ENCODE data around the gene SLC1A3. TPM values are rescaled to one million over a fixed set of nuclear protein-coding genes. Genes with fewer than 3 reads are reported as not detected.
"Not testable (repeated sequence)": the region's sequence is repeated elsewhere in the genome, so short reads cannot be mapped to it uniquely, and the experiment has no call there.

SLC1A3 gene
- under 1 TPM; 0.42 to 0.85 TPM for total RNA-seq

DNA sequence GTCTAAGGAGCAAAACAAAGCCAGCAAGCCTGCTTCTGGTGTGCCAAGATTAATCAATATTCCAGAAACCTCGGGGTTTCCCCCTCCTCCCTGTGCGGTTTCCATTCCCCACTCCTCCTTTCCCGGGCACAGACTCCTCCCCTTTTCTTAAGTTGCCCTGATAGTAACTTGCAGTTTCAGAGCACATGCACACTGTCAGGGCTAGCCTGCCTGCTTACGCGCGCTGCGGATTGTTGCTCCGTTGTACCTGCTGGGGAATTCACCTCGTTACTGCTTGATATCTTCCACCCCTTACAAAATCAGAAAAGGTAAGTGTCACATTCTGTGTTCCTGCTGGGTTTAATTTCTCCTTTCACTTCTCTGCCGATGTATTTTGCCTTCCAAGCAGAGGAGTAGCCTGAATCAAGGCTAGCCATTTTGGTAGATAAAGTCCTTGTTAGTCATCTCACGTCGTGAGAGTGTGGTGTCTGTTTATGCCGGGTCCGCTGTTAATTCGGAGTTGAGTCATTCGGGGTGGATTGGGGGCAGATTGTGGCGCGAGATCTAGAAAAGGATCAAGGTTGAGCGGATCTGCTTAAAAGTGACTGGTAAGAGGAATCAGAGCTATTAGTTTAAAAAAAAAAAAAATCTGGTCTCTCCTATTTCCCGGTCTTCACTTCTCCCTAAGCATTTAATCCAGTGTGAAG, at the start of gene SLC1A3:
TSS of gene SLC1A3 (plus strand) at position 179 of the 686 bp plus-strand sequence. CDS start 1,818 bp downstream, outside the sequence.
- Mint-ChIP-seq H3K36me3 (no peaks in the 10 kb centered on the region), H3K27ac (peak within 1 kb of the TSS; percentile 89), H3K9me3 (no peaks in the 10 kb centered on the region), H3K4me3 (peak within 1 kb of the TSS; percentile 82), H3K4me1 (peaks cover 21% of the 10 kb centered on the region), H3K27me3 (peaks cover 75% of the 10 kb centered on the region)
- DNase-seq, result peak; percentile 65

DNA sequence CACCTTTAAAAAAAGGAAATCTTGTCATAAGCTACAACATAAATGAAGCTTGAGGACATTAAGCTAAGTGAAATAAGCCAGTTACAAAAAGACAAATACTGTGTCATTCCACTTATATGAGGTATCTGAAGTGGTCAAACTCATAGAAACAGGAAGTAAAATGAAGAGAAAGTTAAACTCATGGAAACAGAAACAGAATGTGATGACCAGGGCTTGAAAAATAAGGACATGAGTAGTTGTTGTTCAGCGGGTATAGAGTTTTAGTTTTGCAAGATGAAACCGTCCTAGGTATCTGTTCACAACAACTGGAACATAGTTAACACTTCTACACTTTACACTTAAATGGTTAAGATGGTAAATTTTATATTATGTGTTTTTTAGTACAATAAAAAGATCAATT, 47.8 kb upstream of the SLC1A3 start:
- no peaks in the 10 kb centered on the region for H3K36me3 Mint-ChIP-seq
- H3K9me3 Mint-ChIP-seq, result peaks cover 3% of the 10 kb centered on the region
- H3K4me3 Mint-ChIP-seq, result no peak overlapping the region
- H3K4me1 Mint-ChIP-seq, result no peaks in the 10 kb centered on the region
- DNase-seq, result no peak
- H3K27me3 Mint-ChIP-seq, result no peaks in the 10 kb centered on the region
- no peak overlapping the region for H3K27ac Mint-ChIP-seq

DNA sequence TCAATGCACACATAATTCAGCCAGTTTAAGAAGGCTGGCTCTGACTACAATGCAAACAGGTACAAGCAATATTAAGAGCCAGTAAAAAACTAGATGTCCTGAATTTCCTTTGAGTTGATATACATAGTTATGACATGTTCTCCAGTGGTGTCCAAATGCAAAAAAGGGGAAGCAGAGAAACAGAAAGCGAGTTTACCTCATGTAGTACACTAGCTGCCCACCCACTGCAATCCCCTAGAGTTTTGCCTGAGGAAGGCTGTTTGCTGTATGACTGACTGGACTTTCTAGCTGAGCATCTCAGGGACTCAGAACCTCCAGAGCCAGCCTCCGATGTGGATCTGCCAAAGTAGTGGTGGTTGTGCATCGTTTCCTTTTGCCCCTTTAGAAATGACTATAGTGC, 44.8 kb upstream of the SLC1A3 start:
- no peak overlapping the region for H3K27ac Mint-ChIP-seq
- no peak for DNase-seq
- no peaks in the 10 kb centered on the region for H3K27me3 Mint-ChIP-seq
- H3K4me3 Mint-ChIP-seq, result no peak overlapping the region
- H3K9me3 Mint-ChIP-seq, result peaks cover 2% of the 10 kb centered on the region
- no peaks in the 10 kb centered on the region for H3K4me1 Mint-ChIP-seq
- no peaks in the 10 kb centered on the region for H3K36me3 Mint-ChIP-seq

- Mint-ChIP-seq H3K4me3 (no peak overlapping the region), H3K27me3 (no peaks in the 10 kb centered on the region), H3K27ac (no peak overlapping the region), H3K4me1 (no peaks in the 10 kb centered on the region), H3K9me3 (no peaks in the 10 kb centered on the region), H3K36me3 (no peaks in the 10 kb centered on the region)
- no peak for DNase-seq
Measured at GRCh38 chr5:36569491-36569890, 36.9 kb upstream of the SLC1A3 start.

- Mint-ChIP-seq H3K27me3 (no peaks in the 10 kb centered on the region), H3K9me3 (no peaks in the 10 kb centered on the region), H3K4me1 (no peaks in the 10 kb centered on the region), H3K4me3 (no peak overlapping the region), H3K27ac (no peak overlapping the region), H3K36me3 (no peaks in the 10 kb centered on the region)
- no peak for DNase-seq
Measured at GRCh38 chr5:36570301-36571095, 35.9 kb upstream of the SLC1A3 start.

DNA sequence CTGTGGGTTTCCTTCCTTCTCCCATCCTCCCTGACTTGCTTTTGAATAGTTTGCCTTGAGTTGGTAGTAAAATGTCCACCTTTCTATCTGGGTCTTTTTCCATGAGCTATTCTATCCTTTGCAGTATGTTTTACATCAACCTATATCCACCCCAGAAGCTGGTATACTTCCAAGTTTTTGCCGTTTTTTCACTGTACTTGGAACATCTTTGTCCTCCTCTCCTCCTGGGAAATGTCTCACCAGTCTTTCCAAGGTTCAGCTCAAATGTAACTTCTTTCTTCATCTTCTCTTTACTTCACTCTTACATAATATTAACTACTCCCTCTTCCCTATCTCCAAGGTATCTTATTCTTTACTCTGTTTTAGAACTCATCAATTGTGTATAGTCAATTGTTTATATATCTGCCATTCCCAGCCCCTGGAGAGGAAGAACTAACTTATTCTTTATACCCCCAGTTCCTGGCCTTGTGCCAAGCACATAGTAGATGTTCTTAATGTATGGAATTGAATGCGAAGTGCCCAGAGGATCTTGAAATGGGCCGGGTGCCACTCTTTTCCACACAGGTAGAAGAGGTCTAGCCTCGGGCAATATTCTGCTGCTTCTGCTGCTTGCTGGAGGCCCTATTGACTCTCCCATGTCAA, 34.9 kb upstream of the SLC1A3 start:
- DNase-seq, result no peak
- no peaks in the 10 kb centered on the region for H3K27me3 Mint-ChIP-seq
- no peak overlapping the region for H3K4me3 Mint-ChIP-seq
- no peaks in the 10 kb centered on the region for H3K4me1 Mint-ChIP-seq
- no peaks in the 10 kb centered on the region for H3K9me3 Mint-ChIP-seq
- no peak overlapping the region for H3K27ac Mint-ChIP-seq
- H3K36me3 Mint-ChIP-seq, result no peaks in the 10 kb centered on the region

DNA sequence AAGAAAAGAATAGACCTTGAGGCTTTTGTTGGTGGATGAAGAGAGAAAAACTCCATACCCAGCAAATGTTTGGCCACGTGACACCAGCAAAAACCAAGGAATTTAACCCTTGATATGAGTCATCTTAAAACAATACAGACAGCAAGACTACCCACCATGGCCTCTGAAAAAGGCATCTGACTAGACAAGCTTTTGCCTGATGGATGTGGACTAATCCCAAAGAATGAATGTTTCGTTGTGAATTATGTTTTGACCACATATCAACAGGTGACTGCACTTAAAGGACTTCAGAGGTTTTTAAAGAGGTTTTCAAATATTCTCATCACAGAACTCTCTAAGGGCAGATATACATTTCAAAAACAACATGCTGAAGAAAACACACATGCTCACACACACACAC, 33.0 kb upstream of the SLC1A3 start:
- Mint-ChIP-seq H3K27ac (no peak overlapping the region), H3K36me3 (no peaks in the 10 kb centered on the region), H3K27me3 (peaks cover 4% of the 10 kb centered on the region), H3K4me3 (no peak overlapping the region), H3K9me3 (no peaks in the 10 kb centered on the region), H3K4me1 (no peaks in the 10 kb centered on the region)
- no peak for DNase-seq

DNA sequence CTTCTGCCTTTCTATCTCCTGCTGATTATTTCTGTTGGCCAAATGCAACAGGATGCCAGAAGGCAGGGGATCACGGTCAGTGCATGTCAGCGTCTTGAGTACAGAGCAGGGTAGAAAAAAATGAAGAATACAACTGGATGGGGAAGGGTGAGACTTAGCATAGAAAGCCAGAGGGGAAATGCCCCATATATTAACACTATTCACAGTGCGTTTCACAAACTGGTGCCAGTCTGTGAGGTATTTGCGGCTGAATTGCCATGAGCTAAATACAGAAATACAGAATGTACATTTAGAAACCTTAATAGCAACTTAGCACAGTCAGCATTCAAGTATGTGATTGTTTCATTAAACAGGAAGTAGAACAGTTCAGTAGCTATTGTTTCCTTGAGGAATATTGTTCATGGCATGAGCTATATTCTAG, 31.0 kb upstream of the SLC1A3 start:
- Mint-ChIP-seq H3K27ac (no peak overlapping the region), H3K9me3 (no peaks in the 10 kb centered on the region)

GRCh38 chr5:36576721-36577120, 29.7 kb upstream of the SLC1A3 start:
- Mint-ChIP-seq H3K36me3 (no peaks in the 10 kb centered on the region), H3K4me1 (no peaks in the 10 kb centered on the region), H3K27ac (no peak overlapping the region), H3K4me3 (no peak overlapping the region), H3K9me3 (no peaks in the 10 kb centered on the region), H3K27me3 (peaks cover 15% of the 10 kb centered on the region)
- DNase-seq, result no peak

More for the DNA sequence above, 31.0 kb upstream of the SLC1A3 start:
- Mint-ChIP-seq H3K27me3 (peaks cover 11% of the 10 kb centered on the region), H3K4me1 (no peaks in the 10 kb centered on the region), H3K36me3 (no peaks in the 10 kb centered on the region), H3K4me3 (no peak overlapping the region)
- DNase-seq, result no peak

DNA sequence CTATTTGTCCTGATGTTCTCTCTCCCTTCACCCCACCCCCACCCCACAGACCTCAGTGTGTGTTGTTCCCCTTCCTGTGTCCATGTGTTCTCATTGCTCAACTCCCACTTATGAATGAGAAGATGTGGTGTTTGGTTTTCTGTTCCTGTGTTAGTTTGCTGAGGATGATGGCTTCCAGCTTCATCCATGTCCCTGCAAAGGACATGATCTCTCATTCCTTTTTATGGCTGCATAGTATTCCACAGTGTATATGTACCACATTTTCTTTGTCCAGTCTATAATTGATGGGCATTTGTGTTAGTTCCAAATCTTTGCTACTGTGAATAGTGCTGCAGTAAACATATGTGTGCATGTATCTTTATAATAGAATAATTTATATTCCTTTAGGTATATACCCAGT, 26.5 kb upstream of the SLC1A3 start:
- H3K9me3 Mint-ChIP-seq, H3K4me1 Mint-ChIP-seq, H3K36me3 Mint-ChIP-seq, H3K27ac Mint-ChIP-seq, H3K4me3 Mint-ChIP-seq, DNase-seq: not testable (repeated sequence)
- H3K27me3 Mint-ChIP-seq, result peaks cover 19% of the 10 kb centered on the region

- no peaks in the 10 kb centered on the region for H3K36me3 Mint-ChIP-seq
- no peak overlapping the region for H3K27ac Mint-ChIP-seq
- no peaks in the 10 kb centered on the region for H3K9me3 Mint-ChIP-seq
- no peak for DNase-seq
- H3K27me3 Mint-ChIP-seq, result peaks cover 27% of the 10 kb centered on the region
- H3K4me1 Mint-ChIP-seq, result no peaks in the 10 kb centered on the region
- no peak overlapping the region for H3K4me3 Mint-ChIP-seq
Measured at GRCh38 chr5:36581070-36581469, 25.3 kb upstream of the SLC1A3 start.

DNA sequence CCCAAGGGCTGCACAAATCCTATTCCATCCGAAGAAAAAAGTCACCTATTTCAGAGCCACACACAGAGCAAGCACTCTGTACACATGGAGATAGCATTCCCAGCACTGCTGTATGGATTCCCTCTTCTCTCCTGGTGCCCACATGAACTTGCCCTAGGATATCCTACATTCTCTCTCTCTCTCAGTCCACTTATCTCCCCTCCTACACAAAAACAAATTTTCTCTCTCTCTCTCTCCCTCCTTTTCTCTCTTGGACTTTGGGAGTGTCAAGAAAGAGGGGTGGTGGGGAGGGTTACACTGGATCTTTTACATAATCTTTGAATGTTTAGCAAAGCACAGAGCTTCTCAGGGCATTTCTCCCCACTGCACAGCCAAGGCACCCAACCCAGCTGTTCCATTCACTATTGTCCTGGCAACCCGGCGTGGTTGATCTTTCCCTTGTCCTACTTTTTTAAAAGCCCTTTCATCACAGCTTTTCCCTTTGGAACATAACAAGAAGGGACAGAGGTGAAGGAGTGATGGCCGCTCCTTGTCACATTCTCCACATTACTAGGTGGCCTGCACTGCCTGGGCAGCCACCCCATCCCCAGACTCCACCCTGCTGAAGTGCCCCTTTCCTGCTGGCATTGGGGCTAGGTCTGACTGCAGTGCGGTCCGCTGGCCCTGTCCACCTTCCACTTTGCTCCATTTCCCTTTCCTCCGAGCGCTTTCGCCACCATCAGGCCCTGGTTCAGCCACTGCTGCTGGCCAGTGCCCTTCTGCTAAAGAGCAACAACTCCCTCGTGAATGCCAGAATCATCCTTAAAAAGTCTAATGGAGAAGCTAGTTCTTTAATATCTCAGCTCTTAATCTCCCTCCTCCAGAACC, 22.2 kb upstream of the SLC1A3 start:
- no peak overlapping the region for H3K4me3 Mint-ChIP-seq
- peaks cover 24% of the 10 kb centered on the region for H3K27me3 Mint-ChIP-seq
- H3K27ac Mint-ChIP-seq, result no peak overlapping the region
- H3K4me1 Mint-ChIP-seq, result no peaks in the 10 kb centered on the region
- H3K36me3 Mint-ChIP-seq, result no peaks in the 10 kb centered on the region
- DNase-seq, result no peak
- no peaks in the 10 kb centered on the region for H3K9me3 Mint-ChIP-seq

DNA sequence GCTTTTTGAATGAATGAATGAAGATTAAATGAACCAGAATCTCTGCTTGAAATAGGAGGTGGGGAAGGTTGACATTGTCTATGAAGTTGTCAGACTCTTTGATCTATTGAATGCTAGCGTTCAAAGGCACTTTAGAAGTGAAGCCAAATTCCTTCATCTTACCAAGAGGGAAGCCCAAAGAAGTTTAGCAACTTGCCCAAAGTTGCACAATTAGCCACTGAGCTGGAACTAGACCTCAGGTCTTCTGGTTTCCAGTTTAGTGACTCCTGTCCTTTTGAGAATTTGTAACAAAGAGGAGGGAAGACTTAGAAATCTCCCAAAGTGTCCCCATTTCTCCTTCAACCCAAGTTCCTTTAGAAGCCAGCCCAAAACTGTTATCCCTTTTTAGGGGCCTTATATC, 20.7 kb upstream of the SLC1A3 start:
- no peak for DNase-seq
- Mint-ChIP-seq H3K27me3 (peaks cover 17% of the 10 kb centered on the region), H3K36me3 (no peaks in the 10 kb centered on the region), H3K4me1 (no peaks in the 10 kb centered on the region), H3K9me3 (no peaks in the 10 kb centered on the region), H3K27ac (no peak overlapping the region), H3K4me3 (no peak overlapping the region)

GRCh38 chr5:36587354-36587753, 19.1 kb upstream of the SLC1A3 start:
- no peaks in the 10 kb centered on the region for H3K36me3 Mint-ChIP-seq
- H3K27ac Mint-ChIP-seq, result no peak overlapping the region
- no peak overlapping the region for H3K4me3 Mint-ChIP-seq
- no peak for DNase-seq
- peaks cover 12% of the 10 kb centered on the region for H3K27me3 Mint-ChIP-seq
- no peaks in the 10 kb centered on the region for H3K4me1 Mint-ChIP-seq
- H3K9me3 Mint-ChIP-seq, result no peaks in the 10 kb centered on the region

GRCh38 chr5:36589735-36590134, 16.7 kb upstream of the SLC1A3 start:
- H3K27ac Mint-ChIP-seq, H3K4me1 Mint-ChIP-seq, H3K4me3 Mint-ChIP-seq: not testable (repeated sequence)

More at GRCh38 chr5:36589735-36590134, 16.7 kb upstream of the SLC1A3 start:
- not testable (repeated sequence) for H3K9me3 Mint-ChIP-seq, DNase-seq, H3K36me3 Mint-ChIP-seq, H3K27me3 Mint-ChIP-seq

All from activated naive CD8-positive, alpha-beta T cell treated with anti-CD3 and anti-CD28 coated beads for 36 hours (primary cell).